Skeletal muscle cell (primary cell): ENCODE data around the gene NOL9.

Experiments
- DNase-seq: peaks from one replicate; pipeline ENCODE4 v3.0.0-alpha.2; 2010; ENCODE audit warnings: low read depth
- H3K4me3 ChIP-seq: 2 replicates; pipeline ENCODE4 v1.5.1; 2011; ENCODE audit warnings: low read depth, mild to moderate bottlenecking, control low read depth, low read length, moderate library complexity

Gene NOL9

GRCh38 chr1:6531996-6532395, 22.3 kb downstream of the NOL9 start:
- H3K4me3 ChIP-seq: no peak overlapping the region
- no peak for DNase-seq

- no peak for DNase-seq
- H3K4me3 ChIP-seq: no peak overlapping the region
Measured at GRCh38 chr1:6530504-6531160, 23.7 kb downstream of the NOL9 start.

GRCh38 chr1:6528492-6528891, 25.8 kb downstream of the NOL9 start:
- DNase-seq: no peak
- no peak overlapping the region for H3K4me3 ChIP-seq

GRCh38 chr1:6526316-6526715, 28.0 kb downstream of the NOL9 start:
- no peak for DNase-seq
- H3K4me3 ChIP-seq: no peak overlapping the region

- no peak overlapping the region for H3K4me3 ChIP-seq
- no peak for DNase-seq
Measured at GRCh38 chr1:6523566-6523965, 30.7 kb downstream of the NOL9 start.

- no peak for DNase-seq
- H3K4me3 ChIP-seq: no peak overlapping the region
Measured at GRCh38 chr1:6521536-6521935, 32.8 kb downstream of the NOL9 start.

- DNase-seq: no peak
- H3K4me3 ChIP-seq: no peak overlapping the region
Measured at GRCh38 chr1:6519935-6520671, 34.2 kb downstream of the NOL9 start.

GRCh38 chr1:6519491-6519934, 34.8 kb downstream of the NOL9 start:
- H3K4me3 ChIP-seq: no peak overlapping the region
- no peak for DNase-seq

- no peak overlapping the region for H3K4me3 ChIP-seq
- DNase-seq: no peak
Measured at GRCh38 chr1:6517435-6517851, 36.9 kb downstream of the NOL9 start.

- DNase-seq: no peak
- H3K4me3 ChIP-seq: no peak overlapping the region
Measured at GRCh38 chr1:6515771-6516170, 38.5 kb downstream of the NOL9 start.

- no peak overlapping the region for H3K4me3 ChIP-seq
- no peak for DNase-seq
Measured at GRCh38 chr1:6513320-6513801, 41.0 kb downstream of the NOL9 start.

- DNase-seq: no peak
- no peak overlapping the region for H3K4me3 ChIP-seq
Measured at GRCh38 chr1:6512908-6513280, 41.4 kb downstream of the NOL9 start.

GRCh38 chr1:6512245-6512907, 41.9 kb downstream of the NOL9 start:
- no peak overlapping the region for H3K4me3 ChIP-seq
- DNase-seq: no peak

GRCh38 chr1:6511561-6512244, 42.6 kb downstream of the NOL9 start:
- no peak overlapping the region for H3K4me3 ChIP-seq
- DNase-seq: no peak

- no peak for DNase-seq
- H3K4me3 ChIP-seq: no peak overlapping the region
Measured at GRCh38 chr1:6511056-6511455, 43.3 kb downstream of the NOL9 start.

GRCh38 chr1:6510493-6510892, 43.8 kb downstream of the NOL9 start:
- no peak for DNase-seq
- H3K4me3 ChIP-seq: no peak overlapping the region

GRCh38 chr1:6509919-6510291, 44.4 kb downstream of the NOL9 start:
- no peak for DNase-seq
- H3K4me3 ChIP-seq: no peak overlapping the region

GRCh38 chr1:6509220-6509918, 44.9 kb downstream of the NOL9 start:
- H3K4me3 ChIP-seq: no peak overlapping the region
- DNase-seq: no peak

- no peak overlapping the region for H3K4me3 ChIP-seq
- no peak for DNase-seq
Measured at GRCh38 chr1:6508816-6509189, 45.5 kb downstream of the NOL9 start.
